PC-3 (cell line): ENCODE data around the gene MYO5B.

Source experiments
- EZH2 ChIP-seq: fragments of 300-600 bp; sonication (generic); IDR thresholded peaks from one replicate; pipeline ENCODE4 v1.6.1; 2017; ENCODE audit warnings: antibody characterized with exemption, mild to moderate bottlenecking, low read length; ENCODE audit not compliant: unreplicated experiment
- TF ChIP-seq, protein P1 (sequence below): fragments of 300-600 bp; sonication (generic); conservative IDR thresholded peaks from 2 replicates; pipeline ENCODE4 v1.5.1; 2017; ENCODE audit warnings: antibody characterized with exemption, low read depth, mild to moderate bottlenecking, low read length

DNA sequence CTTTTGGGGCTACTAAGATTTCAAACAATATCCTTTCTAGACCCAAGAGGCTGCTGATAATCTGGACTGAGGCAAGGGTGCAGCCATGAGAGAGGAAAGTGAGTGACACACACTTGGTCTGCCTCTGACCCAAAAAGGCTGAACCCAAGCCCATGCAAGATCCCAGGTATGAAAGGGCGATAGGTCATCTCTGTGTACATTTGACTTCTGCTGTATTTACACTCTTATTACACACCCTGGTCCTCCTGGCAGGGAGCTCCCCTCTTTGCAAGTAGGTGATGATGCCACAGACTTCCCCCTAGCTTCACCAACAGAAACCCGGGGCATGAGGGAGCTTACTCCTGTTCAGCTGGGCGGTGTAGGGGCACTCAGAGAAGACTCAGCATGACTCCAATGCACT is 319.8 kb downstream of the MYO5B start:
- TF ChIP-seq, protein P1, sequence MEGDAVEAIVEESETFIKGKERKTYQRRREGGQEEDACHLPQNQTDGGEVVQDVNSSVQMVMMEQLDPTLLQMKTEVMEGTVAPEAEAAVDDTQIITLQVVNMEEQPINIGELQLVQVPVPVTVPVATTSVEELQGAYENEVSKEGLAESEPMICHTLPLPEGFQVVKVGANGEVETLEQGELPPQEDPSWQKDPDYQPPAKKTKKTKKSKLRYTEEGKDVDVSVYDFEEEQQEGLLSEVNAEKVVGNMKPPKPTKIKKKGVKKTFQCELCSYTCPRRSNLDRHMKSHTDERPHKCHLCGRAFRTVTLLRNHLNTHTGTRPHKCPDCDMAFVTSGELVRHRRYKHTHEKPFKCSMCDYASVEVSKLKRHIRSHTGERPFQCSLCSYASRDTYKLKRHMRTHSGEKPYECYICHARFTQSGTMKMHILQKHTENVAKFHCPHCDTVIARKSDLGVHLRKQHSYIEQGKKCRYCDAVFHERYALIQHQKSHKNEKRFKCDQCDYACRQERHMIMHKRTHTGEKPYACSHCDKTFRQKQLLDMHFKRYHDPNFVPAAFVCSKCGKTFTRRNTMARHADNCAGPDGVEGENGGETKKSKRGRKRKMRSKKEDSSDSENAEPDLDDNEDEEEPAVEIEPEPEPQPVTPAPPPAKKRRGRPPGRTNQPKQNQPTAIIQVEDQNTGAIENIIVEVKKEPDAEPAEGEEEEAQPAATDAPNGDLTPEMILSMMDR = no peak
- no peak for TF ChIP-seq EZH2
